NB4 (cell line): ENCODE data around the gene NEK11.

Experiments used
- MYC ChIP-seq: IDR thresholded peaks from 2 replicates; pipeline ENCODE4 v1.6.1; 2011; ENCODE audit warnings: low read depth, low read length
- POLR2A ChIP-seq: IDR thresholded peaks from 2 replicates; pipeline ENCODE4 v1.6.1; 2011; ENCODE audit warnings: mild to moderate bottlenecking; ENCODE audit not compliant: insufficient read length; ENCODE audit errors: extremely low read depth
- TF ChIP-seq, protein P1 (sequence below): IDR thresholded peaks from one replicate; pipeline ENCODE4 v1.5.1; 2012; ENCODE audit warnings: low read depth, low read length

- TF ChIP-seq, protein P1, sequence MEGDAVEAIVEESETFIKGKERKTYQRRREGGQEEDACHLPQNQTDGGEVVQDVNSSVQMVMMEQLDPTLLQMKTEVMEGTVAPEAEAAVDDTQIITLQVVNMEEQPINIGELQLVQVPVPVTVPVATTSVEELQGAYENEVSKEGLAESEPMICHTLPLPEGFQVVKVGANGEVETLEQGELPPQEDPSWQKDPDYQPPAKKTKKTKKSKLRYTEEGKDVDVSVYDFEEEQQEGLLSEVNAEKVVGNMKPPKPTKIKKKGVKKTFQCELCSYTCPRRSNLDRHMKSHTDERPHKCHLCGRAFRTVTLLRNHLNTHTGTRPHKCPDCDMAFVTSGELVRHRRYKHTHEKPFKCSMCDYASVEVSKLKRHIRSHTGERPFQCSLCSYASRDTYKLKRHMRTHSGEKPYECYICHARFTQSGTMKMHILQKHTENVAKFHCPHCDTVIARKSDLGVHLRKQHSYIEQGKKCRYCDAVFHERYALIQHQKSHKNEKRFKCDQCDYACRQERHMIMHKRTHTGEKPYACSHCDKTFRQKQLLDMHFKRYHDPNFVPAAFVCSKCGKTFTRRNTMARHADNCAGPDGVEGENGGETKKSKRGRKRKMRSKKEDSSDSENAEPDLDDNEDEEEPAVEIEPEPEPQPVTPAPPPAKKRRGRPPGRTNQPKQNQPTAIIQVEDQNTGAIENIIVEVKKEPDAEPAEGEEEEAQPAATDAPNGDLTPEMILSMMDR = no peak
- TF ChIP-seq MYC = no peak
- TF ChIP-seq POLR2A = no peak
Measured at GRCh38 chr3:131007256-131007655, 19.4 kb upstream of the NEK11 start.
